ENCODE measurements around the gene GALNT12.

GALNT12 gene

DNA sequence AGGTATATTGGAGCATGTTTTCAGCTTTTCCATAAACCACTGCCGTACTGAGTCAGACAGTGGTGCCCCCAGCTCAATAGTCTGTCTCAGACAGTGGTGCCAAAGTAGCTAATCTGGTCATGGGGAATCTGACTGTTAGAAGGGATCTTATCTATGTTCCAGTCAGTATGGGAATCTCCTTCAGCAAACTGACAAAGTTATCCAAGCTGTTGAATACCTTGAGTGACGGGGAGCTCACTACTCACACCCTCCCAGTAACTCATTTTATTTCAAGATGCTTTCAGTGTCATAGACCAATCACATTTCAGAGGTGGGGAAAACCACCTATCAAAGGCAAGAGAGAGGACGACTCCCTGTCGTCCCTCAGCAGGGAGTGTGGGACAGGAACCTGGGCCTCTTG is 29.9 kb upstream of the GALNT12 start:
- Mint-ChIP-seq H3K4me1 (no peaks in the 10 kb centered on the region), H3K27me3 (no peaks in the 10 kb centered on the region), H3K4me3 (no peak overlapping the region), H3K9me3 (no peaks in the 10 kb centered on the region), H3K36me3 (peaks cover 15% of the 10 kb centered on the region), H3K27ac (no peak overlapping the region)

DNA sequence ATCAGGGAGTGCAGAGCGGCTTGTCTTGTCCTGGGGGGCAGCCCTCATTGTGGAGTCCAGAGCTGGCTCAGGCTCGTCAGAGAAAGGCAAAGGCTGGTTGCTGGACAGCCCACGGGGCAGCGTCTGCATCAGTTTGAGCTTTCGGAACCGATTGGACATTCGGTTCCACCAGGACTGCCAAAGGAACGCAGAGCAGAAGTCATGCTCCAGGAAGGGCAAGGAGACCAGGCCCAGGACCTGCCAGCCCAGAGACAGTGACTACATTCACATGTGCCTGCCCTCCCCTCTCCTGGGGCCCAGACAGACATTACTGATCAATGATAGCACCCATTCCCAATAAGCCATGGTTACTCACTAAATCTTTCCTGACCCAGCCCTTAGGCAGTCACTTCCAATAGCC is 29.2 kb upstream of the GALNT12 start:
- Mint-ChIP-seq H3K4me3 (no peak overlapping the region), H3K27me3 (no peaks in the 10 kb centered on the region), H3K27ac (no peak overlapping the region), H3K9me3 (no peaks in the 10 kb centered on the region), H3K4me1 (no peaks in the 10 kb centered on the region), H3K36me3 (peaks cover 9% of the 10 kb centered on the region)

DNA sequence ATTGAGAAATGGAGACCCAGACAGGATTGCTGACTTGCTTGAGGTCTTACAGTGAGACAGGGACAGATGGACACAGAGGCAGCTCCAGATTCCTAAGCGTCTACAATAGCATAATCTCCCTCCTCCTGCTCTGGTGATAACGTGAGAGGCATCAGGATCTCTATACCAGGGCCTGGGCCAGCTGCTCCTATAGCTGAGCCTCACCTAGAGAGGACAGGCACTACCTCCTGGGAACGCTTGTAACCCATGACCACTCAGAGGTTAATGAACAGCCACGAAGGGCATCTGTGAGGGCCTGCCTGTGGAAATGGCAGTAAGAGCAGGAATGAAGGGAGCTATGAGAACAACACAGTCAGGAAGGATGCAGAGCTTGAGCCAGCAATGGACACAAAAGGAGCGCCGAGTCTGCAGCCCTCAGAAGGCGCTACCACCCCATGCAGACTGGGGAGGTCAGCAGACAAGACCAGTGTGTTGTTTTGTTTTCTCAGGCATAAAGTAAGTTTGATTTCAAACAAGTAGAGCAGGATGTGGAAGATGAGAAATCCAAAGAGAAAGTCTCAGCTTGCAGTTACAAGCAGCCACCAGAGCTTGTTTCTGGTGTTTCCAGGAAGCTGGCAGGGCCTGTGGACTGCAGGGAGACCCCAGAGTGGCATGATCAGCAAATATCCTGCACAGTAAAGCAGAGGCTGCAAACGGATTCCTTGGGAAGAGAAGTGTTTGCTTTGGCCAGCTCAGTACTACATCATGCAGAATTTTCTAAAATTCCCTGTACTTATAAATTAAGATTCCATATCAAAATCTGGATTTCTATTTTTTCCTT is 28.5 kb upstream of the GALNT12 start:
- Mint-ChIP-seq H3K27ac (no peak overlapping the region), H3K4me3 (no peak overlapping the region), H3K27me3 (no peaks in the 10 kb centered on the region), H3K36me3 (peaks cover 5% of the 10 kb centered on the region), H3K9me3 (no peaks in the 10 kb centered on the region), H3K4me1 (no peaks in the 10 kb centered on the region)

DNA sequence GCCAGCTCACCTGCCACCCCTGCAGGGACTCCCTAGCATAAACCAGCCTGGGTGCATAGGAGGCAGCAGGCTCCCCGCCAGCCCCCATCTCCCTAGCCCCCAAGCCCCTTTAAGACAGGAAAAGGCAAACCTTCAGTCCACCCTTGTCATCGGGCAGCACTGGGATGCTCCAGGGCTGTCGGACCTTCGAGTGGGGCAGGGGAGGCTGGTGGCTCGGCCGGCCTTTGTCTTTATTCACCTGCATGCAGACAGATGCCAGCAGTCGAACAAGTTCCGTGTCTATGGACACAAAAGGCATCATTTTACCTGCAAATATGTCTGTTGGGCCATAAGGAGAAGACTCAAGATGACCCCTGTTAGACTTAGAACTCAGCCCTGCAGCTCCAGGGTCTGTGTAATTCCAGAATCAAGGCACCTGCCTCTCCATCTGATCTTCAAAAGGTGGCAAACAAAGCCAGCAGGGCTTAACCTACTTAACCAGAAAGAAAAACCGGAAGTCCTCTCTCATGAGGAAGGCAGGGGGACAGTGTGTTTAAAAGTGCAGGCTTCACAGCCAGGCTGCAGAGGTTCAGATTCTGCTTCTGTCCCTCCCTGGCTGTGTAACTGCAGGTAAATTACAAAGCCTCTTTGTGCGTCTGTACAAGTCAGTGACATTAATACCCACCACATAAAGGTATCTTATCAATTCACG is 27.3 kb upstream of the GALNT12 start:
- Mint-ChIP-seq H3K4me1 (no peaks in the 10 kb centered on the region), H3K9me3 (no peaks in the 10 kb centered on the region), H3K4me3 (no peak overlapping the region), H3K36me3 (peaks cover 5% of the 10 kb centered on the region), H3K27me3 (no peaks in the 10 kb centered on the region), H3K27ac (no peak overlapping the region)

DNA sequence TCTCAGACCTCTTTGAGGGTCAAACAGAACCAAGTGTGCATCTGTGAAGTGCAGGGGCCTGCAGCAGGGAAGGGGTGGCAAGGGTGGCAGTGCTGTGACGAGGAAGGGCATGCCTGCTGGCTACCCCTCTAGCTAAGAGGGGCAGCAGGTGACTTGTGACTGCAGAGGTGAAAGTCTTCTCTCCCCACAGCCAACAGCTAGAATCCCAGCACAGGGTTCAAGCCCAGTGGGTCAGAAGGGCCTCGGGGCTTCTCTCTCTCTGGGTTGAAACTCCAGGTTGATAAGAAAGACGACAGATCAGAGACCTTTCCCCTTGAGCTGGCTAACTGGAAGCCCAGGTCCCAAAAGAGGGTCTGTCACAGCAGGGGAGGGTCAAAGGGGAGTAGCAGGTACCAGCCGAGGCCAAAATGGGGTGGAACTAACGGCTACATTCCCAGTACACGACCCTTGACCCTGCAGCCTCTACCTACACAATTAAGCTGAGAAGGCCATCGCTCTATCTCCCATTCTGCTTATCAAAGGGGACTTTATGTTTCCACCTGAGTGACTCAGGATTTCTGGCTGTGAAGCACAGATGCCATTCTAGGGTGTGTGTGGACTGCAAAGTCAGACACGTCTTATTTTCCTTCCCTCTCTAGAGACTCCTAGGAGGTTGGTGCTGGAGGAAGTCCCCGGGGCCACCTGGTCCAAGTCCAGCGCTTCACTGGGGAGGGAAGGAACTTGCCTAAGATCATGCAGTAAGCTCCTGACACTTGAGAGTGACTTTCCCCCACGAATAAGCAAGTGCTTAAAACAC is 25.7 kb upstream of the GALNT12 start:
- peaks cover 4% of the 10 kb centered on the region for H3K36me3 Mint-ChIP-seq

DNA sequence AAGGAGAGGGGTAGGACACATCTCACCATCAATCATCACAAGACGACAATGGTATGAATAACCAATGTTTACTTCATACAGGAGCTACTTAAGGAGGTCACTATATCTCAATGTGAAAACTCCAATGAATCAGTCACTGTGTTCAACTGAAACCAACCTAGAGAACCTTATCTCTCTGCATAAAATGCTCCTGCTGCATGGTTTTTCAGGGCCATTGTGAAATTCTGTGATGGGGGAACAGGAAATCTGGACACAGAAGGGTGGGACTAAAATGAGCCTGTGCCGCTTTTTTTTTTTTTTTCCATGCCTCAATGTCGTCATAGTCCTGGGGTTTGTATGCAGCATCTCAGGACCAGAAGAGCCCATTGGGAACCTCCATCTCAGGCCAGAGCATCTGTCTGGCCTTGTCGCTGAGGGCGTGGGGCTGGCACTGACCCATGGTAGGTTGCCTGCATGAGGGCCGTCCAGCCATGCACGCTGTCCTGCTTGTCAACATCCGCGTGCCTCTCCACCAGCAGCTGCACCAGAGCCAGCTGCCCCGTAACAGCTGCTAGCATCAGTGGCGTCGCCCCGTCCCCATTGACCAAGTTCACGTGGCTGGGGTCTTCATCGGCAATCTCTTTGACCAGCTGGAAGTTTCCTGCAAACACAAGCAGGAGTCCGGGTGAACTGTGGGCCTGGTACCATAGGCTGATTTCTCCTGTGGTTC is 23.8 kb upstream of the GALNT12 start:
- no peaks in the 10 kb centered on the region for H3K27me3 Mint-ChIP-seq
- no peak overlapping the region for H3K27ac Mint-ChIP-seq
- no peaks in the 10 kb centered on the region for H3K9me3 Mint-ChIP-seq
- no peaks in the 10 kb centered on the region for H3K36me3 Mint-ChIP-seq
- H3K4me1 Mint-ChIP-seq = no peaks in the 10 kb centered on the region
- no peak overlapping the region for H3K4me3 Mint-ChIP-seq

More for the DNA sequence above, 25.7 kb upstream of the GALNT12 start:
- Mint-ChIP-seq H3K4me3 (no peak overlapping the region), H3K27me3 (no peaks in the 10 kb centered on the region), H3K9me3 (no peaks in the 10 kb centered on the region), H3K4me1 (no peaks in the 10 kb centered on the region), H3K27ac (no peak overlapping the region)

DNA sequence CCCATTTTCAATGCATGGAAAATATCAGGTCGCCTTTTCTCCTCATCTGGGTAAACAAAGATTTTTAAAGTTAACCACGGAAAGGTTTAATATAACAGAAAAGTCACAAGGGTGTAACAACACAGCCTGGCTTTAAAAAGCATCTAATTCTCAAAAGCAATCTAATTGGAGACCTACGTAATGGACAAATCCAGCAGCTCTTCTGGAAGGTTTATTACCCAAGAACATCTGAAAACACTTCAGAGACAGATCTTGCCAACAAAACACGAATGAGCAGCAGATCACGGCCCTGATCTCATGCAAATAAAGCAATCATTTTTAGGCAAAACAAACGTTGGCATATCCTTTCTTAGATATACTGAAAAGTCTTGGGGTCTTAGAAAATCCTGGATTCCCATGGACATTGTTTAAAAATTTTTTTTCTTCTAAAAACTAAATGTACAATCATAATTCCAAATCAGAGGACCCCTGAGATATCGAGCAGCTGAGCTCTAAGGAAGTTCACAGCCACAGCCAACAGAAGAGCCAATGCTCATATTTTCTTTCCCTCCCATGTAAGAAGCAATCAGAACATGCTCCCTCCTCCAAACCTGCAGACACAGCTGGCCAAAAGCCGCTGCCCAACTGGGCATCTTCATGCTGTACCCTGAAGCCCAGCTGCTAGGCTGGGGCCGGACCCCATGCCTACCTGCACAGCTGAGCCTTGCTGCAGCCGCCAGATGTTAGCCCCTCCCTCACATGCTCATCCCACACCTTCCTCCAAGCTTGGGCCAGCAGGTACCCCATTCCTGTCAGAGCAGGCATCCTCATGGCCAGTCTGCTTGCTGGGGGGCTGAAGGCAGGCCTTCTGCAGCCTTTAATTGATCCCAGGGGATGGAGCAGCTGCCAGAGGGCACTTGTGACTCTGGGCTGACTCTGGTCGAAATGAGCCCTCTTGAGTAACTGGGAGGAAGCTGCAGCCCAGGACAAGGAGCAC is 22.4 kb upstream of the GALNT12 start:
- Mint-ChIP-seq H3K36me3 (peaks cover 2% of the 10 kb centered on the region), H3K4me3 (no peak overlapping the region), H3K9me3 (no peaks in the 10 kb centered on the region), H3K27me3 (no peaks in the 10 kb centered on the region), H3K4me1 (no peaks in the 10 kb centered on the region), H3K27ac (no peak overlapping the region)

DNA sequence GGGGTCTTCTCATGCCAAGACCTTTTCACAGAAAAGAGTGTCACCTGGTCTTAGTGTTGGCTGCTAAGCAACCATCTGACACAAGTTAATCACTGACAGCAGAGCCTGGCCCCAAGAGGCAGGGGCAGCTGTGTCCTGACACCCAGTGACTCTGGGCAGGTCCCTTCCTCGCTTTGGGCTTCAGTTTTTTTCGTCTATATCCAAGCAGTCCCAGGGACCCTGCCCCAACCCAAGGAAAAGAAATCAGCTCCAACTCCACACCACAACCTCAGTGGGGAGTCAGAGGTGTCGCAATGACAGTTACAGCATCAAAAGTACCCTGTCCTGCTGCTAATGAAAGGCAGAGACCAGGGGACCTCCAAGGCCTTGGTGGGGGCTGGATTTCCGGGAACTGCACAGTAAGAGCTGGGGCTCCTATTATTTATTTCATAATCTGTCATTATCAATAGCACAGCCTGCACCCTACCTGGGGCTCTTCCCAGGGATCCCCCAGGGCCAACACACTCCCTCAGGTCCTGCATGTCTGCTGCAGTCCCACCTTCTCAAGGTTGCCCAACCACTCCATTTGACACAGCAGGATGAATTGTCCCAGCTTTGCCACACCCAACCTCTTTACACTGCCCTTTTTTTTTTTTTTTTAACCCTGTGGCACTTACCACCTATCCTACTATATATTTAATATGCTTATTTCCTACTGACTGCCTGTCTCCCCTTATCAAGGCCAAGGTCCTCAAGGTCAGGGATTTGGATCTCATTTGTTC is 20.5 kb upstream of the GALNT12 start:
- peaks cover 2% of the 10 kb centered on the region for H3K36me3 Mint-ChIP-seq
- no peaks in the 10 kb centered on the region for H3K9me3 Mint-ChIP-seq
- no peaks in the 10 kb centered on the region for H3K27me3 Mint-ChIP-seq
- peaks cover 9% of the 10 kb centered on the region for H3K4me1 Mint-ChIP-seq
- no peak overlapping the region for H3K4me3 Mint-ChIP-seq
- no peak overlapping the region for H3K27ac Mint-ChIP-seq

DNA sequence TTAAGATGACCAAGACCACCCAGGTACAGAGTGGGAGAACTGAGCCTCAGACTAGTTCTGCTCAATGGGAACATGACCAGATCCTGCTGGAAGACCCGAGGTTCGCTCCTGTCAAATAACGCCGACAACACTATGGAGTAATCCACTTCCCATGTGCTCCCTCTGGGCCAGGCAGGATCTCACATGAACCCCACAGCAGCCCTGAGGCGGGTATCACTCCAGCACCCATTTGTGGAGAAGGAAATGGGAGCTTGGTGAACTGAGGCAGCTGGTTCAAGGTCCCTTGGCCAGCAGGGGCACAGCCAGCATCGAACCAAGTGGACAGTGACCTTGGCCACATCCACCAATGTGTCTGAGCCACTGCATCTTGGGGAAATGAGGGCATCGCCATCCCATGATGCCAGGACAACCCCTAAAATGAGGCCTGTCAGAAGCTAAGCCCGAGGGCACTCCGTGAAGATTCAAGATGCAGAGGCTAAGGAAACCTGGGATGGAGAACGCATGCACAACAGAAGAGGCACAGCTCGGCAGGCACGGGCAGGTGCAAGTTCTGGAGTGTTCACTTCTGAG is 19.6 kb upstream of the GALNT12 start:
- Mint-ChIP-seq H3K36me3 (peaks cover 2% of the 10 kb centered on the region), H3K4me3 (no peak overlapping the region), H3K4me1 (peaks cover 17% of the 10 kb centered on the region), H3K27ac (no peak overlapping the region), H3K27me3 (no peaks in the 10 kb centered on the region), H3K9me3 (no peaks in the 10 kb centered on the region)

DNA sequence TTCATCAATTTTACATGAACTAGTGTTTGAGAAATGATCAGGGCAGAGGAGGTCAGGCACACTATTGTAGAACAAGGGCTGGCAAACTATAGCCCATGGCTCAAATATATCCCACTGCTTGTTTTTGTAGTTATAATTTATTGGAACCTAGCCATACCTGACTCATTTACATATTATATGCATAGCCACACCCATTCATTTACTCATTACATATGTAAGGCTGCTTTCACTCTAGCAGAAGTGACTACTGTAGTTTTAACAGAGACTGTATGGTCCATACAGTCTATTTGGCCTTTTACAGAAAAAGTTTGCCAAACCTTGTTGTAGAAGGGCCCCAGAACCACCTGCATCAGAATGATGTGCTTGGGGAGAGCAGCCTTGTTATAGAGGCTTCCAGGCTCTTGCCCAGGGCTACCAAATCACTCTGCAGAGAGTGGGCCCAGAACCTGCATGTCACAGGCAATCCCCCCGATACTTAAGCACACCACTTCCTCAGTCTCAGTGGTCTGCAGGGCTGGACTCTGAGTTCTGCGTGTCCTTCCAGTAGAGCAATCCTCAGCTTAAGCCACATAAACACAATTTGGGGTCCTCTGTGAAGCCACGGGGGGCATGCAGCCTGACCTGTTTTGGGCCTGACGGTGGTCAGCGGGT is 17.9 kb upstream of the GALNT12 start:
- Mint-ChIP-seq H3K27ac (no peak overlapping the region), H3K36me3 (peaks cover 2% of the 10 kb centered on the region), H3K27me3 (no peaks in the 10 kb centered on the region), H3K4me1 (peaks cover 22% of the 10 kb centered on the region), H3K9me3 (no peaks in the 10 kb centered on the region), H3K4me3 (no peak overlapping the region)

DNA sequence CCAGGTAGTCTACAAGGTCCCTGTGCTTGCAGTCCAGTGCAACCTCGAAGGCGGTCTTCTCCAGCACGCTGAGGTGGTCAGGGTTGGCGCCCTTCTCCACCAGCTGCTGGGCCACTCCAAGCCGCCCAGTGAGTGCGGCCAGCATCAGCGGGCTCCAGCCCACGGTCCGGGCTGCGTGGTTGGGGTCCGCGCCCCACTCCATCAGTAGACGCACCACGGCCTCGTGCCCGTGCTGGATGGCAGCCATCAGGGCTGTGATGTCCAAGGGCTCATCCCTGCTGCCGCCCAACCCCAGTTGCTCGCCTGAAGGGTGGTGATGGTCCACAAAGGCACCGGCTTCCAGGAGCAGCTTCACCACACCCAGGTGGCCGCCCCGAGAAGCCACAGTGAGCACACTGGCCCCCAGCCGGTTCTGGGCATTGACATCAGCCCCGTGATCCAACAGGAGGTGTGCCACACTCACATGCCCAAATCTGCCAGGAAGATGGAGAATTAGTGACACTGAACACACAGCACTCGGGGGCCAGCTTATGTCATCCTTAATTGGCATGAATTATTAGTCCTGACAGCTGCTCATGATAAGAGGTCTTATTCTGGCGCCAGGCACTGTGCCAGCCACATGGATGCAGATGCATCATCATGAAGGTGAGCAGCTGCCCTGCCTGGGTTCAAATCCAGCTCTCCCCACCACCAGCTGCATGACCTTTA is 17.2 kb upstream of the GALNT12 start:
- H3K27me3 Mint-ChIP-seq = no peaks in the 10 kb centered on the region
- peaks cover 2% of the 10 kb centered on the region for H3K36me3 Mint-ChIP-seq
- H3K4me1 Mint-ChIP-seq = peaks cover 29% of the 10 kb centered on the region
- H3K4me3 Mint-ChIP-seq = no peak overlapping the region
- H3K9me3 Mint-ChIP-seq = no peaks in the 10 kb centered on the region
- no peak overlapping the region for H3K27ac Mint-ChIP-seq

DNA sequence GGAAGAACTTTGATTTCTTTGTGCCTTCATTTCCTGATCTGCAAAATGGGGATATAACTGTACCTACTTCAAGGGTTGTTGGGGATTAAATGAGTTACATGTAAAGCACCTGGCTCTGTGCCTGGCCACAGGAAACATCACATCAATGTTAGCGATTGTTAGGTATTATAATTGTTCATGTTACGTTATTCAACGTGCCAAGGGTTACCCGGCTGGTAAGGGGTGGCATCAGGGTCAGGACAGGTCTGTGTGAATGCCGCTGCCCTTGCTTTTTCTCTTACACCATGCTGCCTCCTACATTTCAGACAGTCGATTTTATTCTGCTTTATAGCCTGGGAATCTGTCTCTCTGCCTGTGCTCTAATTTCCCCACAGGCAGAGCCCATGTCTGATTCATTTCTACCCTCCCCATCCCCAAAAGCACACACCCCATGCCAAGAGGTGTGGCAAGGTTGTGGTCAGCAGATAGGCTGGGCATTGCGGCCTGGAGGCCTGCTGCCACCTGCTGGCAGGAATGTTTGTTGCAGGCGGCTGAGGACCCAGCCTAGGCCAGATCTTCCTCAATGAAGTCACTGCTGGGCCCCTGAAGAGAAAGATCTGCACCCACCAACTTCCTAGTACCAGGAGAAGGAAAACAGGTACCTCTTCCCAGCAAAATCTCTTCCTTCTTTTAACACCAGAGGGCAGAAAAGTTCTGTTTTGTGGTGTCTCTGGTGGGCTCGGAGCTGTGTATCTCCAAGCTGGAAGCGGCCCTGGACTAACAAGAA is 16.4 kb upstream of the GALNT12 start:
- Mint-ChIP-seq H3K9me3 (no peaks in the 10 kb centered on the region), H3K27ac (no peak overlapping the region), H3K27me3 (no peaks in the 10 kb centered on the region), H3K4me3 (no peak overlapping the region), H3K36me3 (peaks cover 2% of the 10 kb centered on the region), H3K4me1 (peaks cover 35% of the 10 kb centered on the region)

Measured in activated naive CD4-positive, alpha-beta T cell treated with anti-CD3 and anti-CD28 coated beads, Interleukin-2, amount 50 U/mL, for 24 hours (primary cell).